Measurements from ENCODE around the gene ZNF860.
"Not testable (repeated sequence)": the region's sequence is repeated elsewhere in the genome, so short reads cannot be mapped to it uniquely, and the experiment has no call there.

The ZNF860 gene

DNA sequence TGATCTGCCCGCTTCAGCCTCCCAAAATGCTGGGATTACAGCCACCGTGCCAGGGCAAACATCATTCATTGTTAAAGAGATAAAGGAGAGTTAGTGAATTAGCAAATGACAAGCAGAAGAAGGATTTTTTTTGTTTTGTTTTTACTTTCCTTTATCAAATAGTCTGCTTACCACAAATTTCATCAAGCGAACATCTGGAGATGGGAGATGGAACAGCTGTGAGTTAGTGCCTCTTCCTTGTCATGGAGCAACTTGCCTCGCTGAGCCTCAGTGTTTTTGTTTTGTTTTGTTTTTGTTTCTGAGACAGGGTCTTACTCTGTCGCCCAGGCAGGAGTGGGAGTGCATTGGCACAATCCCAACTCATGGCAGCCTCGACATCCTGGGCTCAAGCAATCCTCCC is 15.9 kb downstream of the ZNF860 start:
- no peak for DNase-seq (ENCODE audit: low spot score)

DNA sequence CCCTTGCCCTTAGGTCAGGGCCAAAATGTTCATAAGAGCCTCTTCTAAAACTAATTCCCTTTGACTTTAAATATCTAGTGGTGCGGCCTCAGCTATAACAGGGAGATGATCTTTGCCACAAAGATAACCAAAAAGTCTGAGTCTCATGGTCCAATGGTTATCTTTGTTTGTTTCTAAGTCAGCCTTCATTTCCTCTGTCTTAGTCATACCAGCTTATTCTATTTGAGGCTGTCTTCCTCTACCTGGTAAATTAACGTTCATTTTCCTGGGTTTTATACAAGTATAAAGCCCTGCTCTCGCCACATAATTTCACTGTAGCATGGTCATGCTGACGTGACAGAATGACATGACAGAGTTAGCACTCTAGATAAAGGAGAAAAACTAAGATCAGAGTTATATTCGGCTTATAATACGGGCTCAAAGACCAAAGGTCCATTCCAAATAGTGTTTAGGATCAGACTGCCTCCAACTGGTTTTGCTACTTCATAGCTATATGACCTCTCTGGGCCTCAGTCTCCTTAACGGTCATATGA is 18.4 kb downstream of the ZNF860 start:
- no peak for DNase-seq (ENCODE audit: low spot score)

DNA sequence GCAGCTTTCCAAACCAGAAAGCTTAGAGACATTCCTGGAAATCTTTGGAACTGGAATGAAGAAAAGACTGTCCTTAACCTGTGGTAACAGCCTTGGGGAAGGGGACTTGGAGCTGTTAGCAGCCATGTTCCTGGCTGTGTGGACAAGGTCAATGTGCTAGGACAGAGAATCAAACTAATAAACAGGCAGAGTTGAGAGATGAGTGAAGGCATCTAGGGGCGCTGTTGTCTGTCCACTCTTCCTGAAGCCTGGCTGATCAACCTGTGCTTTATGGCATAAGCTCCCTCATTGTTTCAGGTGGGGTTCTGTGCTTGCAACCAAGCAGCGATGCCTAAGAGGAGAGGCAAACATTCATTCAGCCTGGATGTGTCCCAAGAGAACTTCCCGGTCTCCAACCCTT is 19.3 kb downstream of the ZNF860 start:
- no peak for DNase-seq (ENCODE audit: low spot score)

DNA sequence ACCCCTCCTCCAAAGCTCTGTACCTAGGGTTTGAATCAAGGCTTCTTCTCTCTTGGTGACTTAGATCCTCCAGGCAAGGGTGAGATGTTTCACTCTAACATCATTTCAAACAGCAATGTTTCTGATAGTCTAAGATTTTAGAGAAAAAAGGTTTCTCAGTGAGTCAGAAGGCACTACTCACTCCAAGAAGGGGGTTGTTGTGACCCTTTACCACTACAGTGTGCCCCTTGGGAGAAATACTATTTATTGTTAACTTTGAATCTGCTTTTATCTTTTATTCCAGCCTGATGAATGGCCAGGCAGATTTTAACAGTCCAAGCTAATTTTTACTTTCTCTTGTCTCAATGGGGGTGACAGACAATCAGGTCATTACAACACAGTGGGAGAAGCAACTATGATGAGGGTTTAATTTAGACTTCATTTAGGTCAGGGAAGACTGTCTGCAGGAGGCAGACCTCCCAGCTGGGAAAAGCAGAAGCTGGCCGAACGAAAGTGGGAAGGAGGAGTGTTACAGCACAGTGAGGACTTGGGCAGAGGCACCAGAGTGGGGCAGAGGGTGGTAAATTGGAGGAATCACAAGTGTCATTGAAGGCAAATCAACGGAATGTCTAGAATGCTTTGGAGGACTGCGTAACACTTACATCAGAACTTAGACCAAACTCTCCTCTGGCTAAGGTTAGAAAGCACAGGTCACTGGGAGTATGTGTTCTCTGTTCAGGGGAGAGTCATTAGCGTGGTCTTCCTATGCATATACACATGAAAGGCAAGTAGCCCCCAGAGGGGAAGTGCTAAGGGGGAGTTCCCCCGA is 21.2 kb downstream of the ZNF860 start:
- no peak for DNase-seq (ENCODE audit: low spot score)

DNA sequence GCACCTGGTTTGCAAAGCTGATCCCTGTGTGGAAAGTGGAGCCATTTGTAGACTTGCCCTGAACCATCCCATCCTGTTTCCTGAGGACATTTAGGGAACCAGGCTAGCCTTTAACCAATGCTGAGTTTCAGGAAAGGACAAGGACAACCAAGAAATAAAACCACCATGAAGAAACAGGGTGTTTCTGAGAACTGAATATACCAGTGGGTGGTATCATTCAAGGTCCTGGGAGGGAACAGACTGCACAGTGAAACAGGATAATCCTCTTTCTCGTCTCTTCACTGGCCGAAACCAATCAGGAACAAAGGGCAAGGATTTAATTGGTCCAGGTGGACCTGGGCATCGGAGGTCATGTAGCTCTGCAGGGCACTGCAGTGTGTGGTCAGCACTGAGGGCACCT is 21.8 kb downstream of the ZNF860 start:
- no peak for DNase-seq (ENCODE audit: low spot score)

DNA sequence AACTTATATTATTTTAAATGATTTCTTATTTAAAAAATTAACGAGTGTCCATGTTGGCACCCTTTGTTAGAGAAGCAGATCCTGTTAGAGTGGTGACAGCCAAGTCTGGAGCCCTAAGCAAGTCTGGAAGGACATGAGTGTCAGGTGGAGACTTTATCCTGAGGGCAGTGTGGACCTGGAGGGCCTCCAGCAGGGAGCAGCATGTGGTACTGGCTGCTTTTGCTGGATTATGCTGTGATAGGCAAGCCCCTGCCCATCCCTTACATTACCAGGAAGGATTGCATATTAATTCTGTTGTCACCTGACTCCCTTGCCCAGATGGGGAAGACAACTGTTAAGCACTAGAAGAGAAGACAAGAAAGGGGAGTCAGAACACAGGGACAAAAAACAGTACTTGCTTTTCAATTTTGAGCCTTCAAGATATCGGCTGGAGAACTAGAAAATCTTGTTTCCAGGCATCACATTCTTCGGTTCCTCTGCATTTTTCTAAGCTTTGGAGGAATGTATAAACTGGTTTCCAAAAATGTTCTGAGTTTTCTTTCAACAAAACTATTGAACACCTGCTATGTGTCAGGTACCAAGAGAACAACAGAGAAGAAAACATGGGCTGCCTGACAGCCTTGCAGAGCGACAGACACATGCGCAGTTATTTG is 22.7 kb downstream of the ZNF860 start:
- DNase-seq (ENCODE audit: low spot score) = no peak

DNA sequence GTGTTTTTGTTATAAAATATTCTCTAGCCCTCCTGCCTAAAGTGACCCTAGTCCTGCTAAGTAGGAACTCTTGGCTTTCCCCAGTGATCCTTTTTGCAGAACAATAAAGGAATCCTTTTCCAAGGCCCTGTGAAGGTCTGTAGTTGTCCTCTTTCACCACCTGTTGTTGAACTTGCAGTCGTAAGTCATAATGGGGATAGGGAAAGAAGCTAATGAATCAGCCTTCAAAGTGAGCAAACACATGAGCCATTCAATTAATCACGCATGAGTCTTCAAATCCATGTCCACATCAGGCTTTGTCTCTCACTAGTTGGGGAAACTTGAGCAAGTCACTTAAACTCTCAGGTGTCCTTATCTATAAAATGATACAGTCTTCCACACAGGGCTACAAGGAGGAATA is 27.6 kb downstream of the ZNF860 start:
- DNase-seq (ENCODE audit: low spot score) = no peak

DNA sequence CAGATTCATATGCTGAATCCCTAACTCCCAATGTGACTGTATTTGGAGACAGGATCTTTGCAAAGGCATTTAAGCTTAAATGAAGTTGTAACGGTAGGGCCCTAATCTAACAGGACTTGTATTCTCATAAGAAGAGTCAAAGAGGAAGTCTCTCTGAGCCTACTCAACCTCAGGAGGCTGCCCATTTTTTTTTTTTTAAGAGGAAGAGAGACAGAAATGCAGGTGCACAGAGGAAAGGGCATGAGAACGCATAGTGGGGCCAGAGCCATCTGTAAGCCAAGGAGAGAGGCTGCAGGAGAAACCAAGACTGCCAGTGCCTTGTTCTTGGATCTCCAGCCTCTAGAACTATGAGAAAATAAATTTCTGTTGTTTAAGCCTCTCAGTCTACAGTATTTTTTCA is 28.4 kb downstream of the ZNF860 start:
- DNase-seq (ENCODE audit: low spot score) = no peak

DNA sequence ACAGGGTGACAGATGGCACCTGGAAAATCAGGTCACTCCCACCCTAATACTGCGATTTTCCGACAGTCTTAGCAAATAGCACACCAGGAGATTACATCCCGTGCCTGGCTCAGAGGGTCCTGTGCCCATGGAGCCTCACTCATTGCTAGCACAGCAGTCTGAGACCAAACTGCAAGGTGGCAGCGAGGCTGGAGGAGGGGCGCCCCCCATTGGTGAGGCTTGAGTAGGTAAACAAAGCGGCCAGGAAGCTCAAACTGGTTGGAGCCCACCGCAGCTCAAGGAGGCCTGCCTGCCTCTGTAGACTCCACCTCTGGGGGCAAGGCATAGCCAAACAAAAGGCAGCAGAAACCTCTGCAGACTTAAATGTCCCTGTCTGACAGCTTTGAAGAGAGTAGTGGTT is 29.1 kb downstream of the ZNF860 start:
- DNase-seq (ENCODE audit: low spot score) = not testable (repeated sequence)

DNA sequence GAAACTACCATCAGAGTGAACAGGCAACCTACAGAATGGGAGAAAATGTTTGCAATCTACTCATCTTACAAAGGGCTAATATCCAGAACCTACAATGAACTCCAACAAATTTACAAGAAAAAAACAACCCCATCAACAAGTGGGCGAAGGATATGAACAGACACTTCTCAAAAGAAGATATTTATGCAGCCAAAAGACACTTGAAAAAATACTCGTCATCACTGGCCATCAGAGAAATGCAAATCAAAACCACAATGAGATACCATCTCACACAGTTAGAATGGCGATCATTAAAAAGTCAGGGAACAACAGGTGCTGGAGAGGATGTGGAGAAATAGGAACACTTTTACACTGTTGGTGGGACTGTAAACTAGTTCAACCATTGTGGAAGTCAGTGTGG is 34.1 kb downstream of the ZNF860 start:
- DNase-seq (ENCODE audit: low spot score) = not testable (repeated sequence)

DNA sequence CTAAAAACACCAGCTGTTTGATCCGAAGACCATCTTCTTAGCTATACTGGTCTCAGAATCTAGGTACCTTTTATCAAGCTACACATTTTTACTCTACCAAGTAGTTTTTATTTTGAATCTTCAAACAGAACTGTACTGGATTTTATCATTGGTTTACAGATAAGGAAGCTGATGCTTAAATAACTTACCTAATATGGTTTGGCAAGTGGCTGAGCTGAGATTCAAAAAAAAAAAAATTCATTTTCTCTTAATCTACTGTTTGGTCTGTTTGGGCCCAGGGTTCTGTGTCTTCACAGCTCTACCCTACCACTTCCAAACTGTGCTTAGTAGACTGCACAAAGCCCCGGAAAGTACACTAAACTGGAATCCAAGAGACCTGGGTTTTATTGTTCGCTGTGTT is 35.7 kb downstream of the ZNF860 start:
- no peak for DNase-seq (ENCODE audit: low spot score)

DNA sequence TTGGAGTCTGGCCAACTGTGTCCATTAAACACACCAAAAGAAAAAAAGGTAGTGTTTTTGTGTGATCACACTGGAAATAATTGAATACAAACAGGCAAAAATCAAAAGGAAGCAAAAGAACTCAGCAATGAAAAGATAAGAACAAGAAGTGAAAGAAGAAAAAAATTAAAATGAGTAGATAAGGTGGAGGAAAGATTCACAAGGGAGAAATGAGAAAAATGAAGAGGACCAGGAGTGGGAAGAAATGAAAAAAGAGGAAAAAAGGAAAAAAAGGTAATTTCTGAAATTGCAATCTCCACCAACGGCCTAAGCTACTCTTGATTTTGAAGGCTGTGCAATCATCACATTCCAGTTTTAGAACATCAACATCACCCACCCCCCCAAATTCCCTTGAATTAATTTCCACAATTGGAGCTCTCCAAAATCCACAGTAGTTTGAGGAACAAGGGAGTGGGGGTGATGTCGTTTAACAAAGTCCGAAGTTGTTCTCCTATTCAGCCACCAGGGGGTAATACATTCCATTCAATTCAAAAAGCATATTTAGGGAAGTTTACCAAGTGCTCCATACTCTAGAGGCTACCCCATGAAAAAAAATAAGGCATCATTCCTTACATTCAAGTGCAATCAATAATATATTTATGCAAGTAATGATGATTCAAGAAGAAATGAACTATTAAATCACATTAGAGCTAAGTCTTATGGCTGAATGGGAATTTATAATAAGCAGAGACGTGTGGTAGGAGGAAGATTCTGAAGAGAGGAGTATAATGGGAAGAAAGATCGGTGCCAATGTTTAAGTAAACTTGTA is 37.4 kb downstream of the ZNF860 start:
- DNase-seq (ENCODE audit: low spot score) = no peak

DNA sequence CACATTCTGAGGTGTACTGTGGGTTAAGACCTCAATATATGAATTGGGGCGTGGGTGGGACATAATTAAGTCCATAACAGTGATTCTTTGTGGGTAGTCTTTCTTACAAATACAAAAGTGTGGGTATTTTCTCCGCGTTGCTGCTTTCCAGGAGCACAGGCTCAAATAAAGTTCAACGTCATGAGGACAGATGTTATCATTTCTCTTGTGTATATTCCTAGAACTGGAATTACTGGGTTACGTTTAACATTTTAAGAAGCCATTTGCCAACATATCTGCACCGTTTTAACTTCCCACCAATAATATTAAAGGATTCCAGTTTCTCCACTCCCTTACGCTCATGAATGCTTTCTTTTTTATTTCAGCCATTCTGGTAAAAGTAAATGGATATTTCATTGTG is 39.6 kb downstream of the ZNF860 start:
- DNase-seq (ENCODE audit: low spot score) = no peak

DNA sequence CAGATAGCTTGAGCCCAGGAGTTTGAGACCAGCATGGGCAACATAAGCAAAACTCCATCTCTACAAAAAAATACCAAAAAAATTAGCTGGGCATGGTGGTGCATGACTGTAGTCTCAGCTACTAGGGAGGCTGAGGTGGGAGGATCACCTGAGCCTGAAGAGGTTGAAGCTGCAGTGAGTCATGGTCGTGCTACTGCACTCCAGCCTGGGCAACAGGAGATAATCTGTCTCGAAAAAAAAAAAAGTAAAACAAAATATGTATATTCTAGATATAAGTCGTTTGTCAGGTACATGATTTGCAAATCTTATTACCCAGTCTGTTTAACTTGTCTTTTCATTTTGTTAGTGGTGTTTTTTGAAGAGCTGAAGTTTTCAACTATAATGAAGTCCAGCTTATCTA is 40.2 kb downstream of the ZNF860 start:
- no peak for DNase-seq (ENCODE audit: low spot score)

DNA sequence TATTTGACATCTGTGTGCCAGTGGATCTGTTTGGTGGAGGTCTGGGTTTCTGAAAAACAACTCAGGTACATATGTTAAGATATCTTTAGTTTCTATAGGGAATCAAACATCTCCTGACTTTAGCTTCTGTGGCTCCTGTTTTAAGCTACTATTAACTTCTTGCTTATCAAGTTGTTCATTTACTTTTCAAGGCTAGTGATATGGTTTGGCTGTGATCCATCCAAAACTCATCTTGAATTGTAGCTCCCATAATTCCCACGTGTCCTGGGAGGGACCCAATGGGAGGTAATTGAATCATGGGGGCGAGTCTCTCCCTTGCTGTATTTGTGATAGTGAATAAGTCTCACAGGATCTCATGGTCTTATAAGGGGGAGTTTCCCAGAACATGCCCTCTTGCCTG is 41.4 kb downstream of the ZNF860 start:
- no peak for DNase-seq (ENCODE audit: low spot score)

DNA sequence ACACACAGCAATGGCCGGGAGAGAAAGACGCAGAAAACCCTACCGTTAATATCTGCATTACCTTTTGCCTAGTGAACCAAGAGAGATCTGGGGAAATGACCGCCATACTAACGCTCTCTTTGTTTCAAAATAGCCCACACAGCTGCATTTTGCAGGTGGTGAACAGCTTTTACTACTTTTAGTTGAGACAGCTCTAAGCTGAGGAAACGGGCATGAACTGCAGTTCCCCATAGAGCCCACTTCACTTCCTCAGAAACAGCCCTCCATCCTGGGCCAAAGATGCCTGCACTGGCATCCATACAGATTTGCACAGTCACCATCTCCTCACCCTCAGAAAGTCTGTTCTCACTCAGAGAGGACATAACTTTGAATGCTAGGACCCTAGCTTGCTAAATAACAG is 45.0 kb downstream of the ZNF860 start:
- DNase-seq (ENCODE audit: low spot score) = no peak

DNA sequence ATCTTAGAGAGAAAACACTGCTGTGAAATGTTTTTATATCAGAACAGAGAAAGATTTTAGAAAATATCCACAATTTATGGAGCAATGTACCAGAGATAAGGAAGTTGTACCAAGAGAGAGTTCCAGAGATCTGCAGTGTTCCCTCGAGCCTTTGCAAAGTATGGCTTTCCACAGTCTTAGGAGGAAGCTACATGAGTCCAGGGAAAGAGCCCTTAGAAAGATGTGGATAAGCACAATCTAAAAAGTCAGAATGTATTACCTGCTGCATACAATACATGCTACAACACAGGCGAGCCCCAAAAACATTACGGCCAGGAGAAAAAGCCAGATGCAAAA is 56.4 kb downstream of the ZNF860 start:
- no peak for DNase-seq (ENCODE audit: low spot score)

DNA sequence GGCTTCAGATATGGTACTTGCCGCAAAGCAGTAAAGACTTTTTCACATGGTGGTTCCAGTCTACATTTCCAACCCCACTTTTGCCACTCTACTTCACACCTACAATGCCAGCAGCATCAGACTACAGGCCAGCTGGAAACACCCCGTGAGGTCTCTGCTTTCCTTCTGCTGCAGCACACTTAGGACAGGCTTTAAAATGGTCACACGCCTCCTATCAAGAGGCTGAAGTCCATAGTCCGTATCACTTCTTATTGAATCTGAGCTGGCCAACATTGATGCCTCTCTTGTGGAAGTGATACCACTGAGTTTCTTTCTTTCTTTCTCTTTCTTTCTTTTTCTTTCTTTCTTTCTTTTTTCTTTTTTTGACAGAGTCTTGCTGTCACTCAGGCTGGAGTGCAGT is 59.8 kb downstream of the ZNF860 start:
- DNase-seq (ENCODE audit: low spot score) = no peak

Data from left forelimb (tissue), 1 donor.